HL-60 (cell line): Measurements from ENCODE around the gene MYH14.
A peak's percentile ranks its signal among the peaks of the same experiment; 100 is the strongest.

ENCODE experiments used
- DNase-seq, 2 experiments: peaks; one replicate each; pipeline ENCODE4 v3.0.0-alpha.2; 2010 to 2020; ENCODE audit warnings: low read depth in 1 of 2, low spot score in 1 of 2
- H3K27ac ChIP-seq: fragments of 250-450 bp; sonication (Bioruptor Pico); replicated peaks from 2 replicates; pipeline ENCODE4 v1.5.1; 2020; ENCODE audit warnings: mild to moderate bottlenecking, moderate library complexity
- H3K27me3 ChIP-seq: fragments of 250-450 bp; sonication (Bioruptor Pico); 2 replicates; pipeline ENCODE4 v1.5.1; 2021; ENCODE audit warnings: mild to moderate bottlenecking, moderate library complexity; ENCODE audit not compliant: insufficient read depth, poor library complexity, severe bottlenecking
- H3K4me3 ChIP-seq: replicated peaks from 2 replicates; pipeline ENCODE4 v1.5.1; 2011; ENCODE audit warnings: mild to moderate bottlenecking, control low read depth, low read length; ENCODE audit not compliant: insufficient read depth
- GABPA ChIP-seq: IDR thresholded peaks from 2 replicates; pipeline ENCODE4 v1.6.1; 2012; ENCODE audit warnings: low read depth
- POLR2AphosphoS5 ChIP-seq: IDR thresholded peaks from 2 replicates; pipeline ENCODE4 v1.6.1; 2012; ENCODE audit warnings: low read depth
- REST ChIP-seq: IDR thresholded peaks from 2 replicates; pipeline ENCODE4 v1.6.1; 2012; ENCODE audit warnings: low read depth; ENCODE audit not compliant: insufficient replicate concordance
- SPI1 ChIP-seq: IDR thresholded peaks from 2 replicates; pipeline ENCODE4 v1.6.1; 2012; ENCODE audit warnings: low read depth, mild to moderate bottlenecking, borderline replicate concordance
- TF ChIP-seq, protein P1 (sequence below): IDR thresholded peaks from one replicate; pipeline ENCODE4 v1.5.1; 2011; ENCODE audit warnings: low read length, control low read depth, inconsistent platforms; ENCODE audit not compliant: insufficient read depth

MYH14 gene

DNA sequence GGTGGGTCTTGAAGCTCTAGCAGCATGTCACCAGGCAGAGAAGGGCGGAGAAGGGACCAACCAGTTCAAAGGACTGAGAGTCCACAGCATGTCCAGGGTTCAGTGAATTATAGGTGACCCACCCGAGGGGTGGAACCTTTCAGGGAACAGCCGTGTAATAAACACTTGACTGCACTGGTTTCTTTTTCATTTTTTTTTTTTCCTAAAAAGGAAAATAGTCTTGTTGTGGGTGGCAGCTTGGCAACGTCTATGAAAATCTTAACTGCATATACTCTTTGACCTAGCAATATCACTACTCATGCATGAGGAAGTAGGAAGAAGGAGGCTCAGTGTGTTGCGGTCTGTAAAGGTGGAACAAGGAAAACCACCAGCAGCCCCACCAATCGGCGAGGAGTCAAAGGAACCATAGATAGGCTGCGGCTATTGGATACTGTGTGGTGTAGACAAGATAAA is 13.0 kb upstream of the MYH14 start:
- peak; percentile 35 to 64 for DNase-seq
- Histone ChIP-seq H3K27me3 (no peaks in the 10 kb centered on the region), H3K27ac (no peak overlapping the region), H3K4me3 (no peak overlapping the region)
- TF ChIP-seq POLR2AphosphoS5 (no peak), REST (no peak), GABPA (no peak), SPI1 (no peak; the same call in 1 of the 2 replicates)
- TF ChIP-seq, protein P1, sequence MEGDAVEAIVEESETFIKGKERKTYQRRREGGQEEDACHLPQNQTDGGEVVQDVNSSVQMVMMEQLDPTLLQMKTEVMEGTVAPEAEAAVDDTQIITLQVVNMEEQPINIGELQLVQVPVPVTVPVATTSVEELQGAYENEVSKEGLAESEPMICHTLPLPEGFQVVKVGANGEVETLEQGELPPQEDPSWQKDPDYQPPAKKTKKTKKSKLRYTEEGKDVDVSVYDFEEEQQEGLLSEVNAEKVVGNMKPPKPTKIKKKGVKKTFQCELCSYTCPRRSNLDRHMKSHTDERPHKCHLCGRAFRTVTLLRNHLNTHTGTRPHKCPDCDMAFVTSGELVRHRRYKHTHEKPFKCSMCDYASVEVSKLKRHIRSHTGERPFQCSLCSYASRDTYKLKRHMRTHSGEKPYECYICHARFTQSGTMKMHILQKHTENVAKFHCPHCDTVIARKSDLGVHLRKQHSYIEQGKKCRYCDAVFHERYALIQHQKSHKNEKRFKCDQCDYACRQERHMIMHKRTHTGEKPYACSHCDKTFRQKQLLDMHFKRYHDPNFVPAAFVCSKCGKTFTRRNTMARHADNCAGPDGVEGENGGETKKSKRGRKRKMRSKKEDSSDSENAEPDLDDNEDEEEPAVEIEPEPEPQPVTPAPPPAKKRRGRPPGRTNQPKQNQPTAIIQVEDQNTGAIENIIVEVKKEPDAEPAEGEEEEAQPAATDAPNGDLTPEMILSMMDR, result no peak

DNA sequence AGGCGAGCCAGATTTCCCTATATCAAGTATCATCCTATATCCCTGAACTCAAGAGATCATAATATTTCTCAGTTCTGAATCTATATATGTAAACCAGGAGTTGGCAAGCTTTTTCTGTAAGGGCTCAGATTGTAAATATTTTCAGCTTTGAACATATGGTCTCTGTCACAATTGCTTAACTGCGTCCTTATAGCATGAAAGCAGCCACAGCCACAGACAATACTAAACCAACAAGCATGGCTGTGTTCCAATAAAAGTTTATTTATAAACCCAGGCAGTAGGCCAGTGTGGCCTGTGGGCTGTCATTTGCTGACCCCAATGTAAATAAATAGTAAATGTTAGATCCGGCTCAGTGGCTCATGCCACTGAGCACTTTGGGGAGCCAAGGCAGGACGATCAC is 12.2 kb upstream of the MYH14 start:
- no peak for DNase-seq

DNA sequence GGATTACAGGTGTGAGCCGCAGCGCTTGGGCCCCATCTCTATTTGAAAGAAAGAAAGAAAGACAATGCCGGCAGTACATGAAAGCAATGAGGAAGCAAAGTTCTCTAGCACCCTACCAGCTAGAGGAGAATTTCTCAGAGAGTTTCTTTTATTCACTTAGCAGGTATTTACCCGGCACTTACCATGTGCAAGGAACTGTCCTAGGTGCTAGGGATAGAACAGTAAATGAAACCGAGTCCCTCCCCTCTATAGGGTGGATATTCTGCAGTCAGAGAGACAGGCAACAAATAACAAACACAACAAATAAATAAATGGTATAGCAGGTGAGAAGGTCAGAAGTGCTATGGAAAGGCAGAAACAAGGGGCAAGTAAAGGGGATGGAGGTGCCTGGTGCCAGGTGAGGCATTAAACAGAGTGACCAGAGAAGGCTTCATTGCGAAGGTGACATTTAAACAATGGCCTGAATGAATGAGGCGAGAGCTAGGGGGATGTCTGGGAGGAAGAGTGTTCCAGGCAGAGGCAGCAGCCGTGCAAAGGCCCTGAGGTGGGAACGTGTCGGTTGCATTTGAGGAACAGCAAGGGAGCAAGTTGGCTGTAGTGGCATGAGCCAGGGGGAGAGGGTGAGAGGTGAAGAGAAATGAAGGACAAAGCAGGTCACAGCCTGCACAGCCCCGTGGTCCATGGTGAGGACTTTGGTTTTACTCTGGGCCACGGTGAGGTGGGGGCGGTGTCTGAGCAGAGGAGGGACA is 10.8 kb upstream of the MYH14 start:
- no peak for DNase-seq
- H3K27me3 ChIP-seq, result no peaks in the 10 kb centered on the region
- no peak overlapping the region for H3K27ac ChIP-seq
- TF ChIP-seq POLR2AphosphoS5 (no peak), REST (peak; percentile 81), SPI1 (no peak)
- no peak overlapping the region for H3K4me3 ChIP-seq

More for the DNA sequence above, 12.2 kb upstream of the MYH14 start:
- no peak overlapping the region for H3K27ac ChIP-seq
- H3K27me3 ChIP-seq, result no peaks in the 10 kb centered on the region
- no peak overlapping the region for H3K4me3 ChIP-seq
- TF ChIP-seq, protein P1, result no peak
- TF ChIP-seq SPI1 (no peak), GABPA (no peak), REST (no peak)
